ENCODE data around the gene PERCC1.

DNA sequence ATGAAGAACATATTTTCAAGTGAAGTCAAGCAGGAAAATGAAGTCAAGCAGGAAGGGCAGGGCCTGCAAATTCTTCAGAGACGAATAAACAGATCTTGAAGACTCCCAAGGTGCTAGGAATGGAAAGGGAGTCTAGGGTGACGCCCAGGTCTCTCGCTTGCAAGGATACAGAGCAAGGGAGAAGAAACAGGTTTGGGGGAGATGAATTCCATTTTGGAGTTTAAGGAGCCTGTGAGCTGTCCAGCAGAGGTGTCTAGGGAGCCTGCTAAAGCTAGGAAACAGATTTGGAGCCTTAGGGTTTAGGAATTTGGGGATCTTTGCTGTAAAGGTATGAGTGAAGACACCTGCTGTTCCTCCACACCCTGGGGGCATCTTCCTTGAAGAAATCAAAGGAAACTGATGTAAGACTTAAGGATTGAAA, 14.3 kb upstream of the PERCC1 start:
- no peak for TF ChIP-seq MEF2D (tag; conservative IDR thresholded peaks at IDR 0.05; ENCODE audit: low read depth)
- no peak for TF ChIP-seq ZNF431 (CRISPR knock-in tag; IDR thresholded peaks at IDR 0.05)

Measured in K562 (cell line).